Bronchial epithelial cell (primary cell): ENCODE measurements around the gene ZNF677. TPM values are rescaled to one million over a fixed set of nuclear protein-coding genes. Genes with fewer than 3 reads are reported as not detected.
"Not testable (repeated sequence)": the region's sequence is repeated elsewhere in the genome, so short reads cannot be mapped to it uniquely, and the experiment has no call there.

Experiments
- DNase-seq: peaks from one replicate; pipeline ENCODE4 v3.0.0-alpha.2; 2010; ENCODE audit warnings: low read depth
- FAIRE-seq: peaks from 2 replicates; lab custom pipeline; 2011; peaks lifted over from hg19 to GRCh38; lab: Jason Lieb, UNC
- H3K27me3 ChIP-seq: 2 replicates; pipeline ENCODE4 v1.5.1; 2011; ENCODE audit warnings: low read length; ENCODE audit not compliant: control insufficient read depth, insufficient read depth
- H3K36me3 ChIP-seq: 2 replicates; pipeline ENCODE4 v1.5.1; 2011; ENCODE audit warnings: low read length; ENCODE audit not compliant: control insufficient read depth, insufficient read depth
- H3K4me3 ChIP-seq: 2 replicates; pipeline ENCODE4 v1.5.1; 2011; ENCODE audit warnings: mild to moderate bottlenecking, low read depth, low read length, control low read depth
- total RNA-seq: library from RNA; depleted of rRNA; stranded (reverse); fragments of >200 nt; gene quantifications from 2 replicates; pipeline ENCODE4 v1.2.1, GENCODE V29; 2014
- TF ChIP-seq, protein P1 (sequence below): IDR thresholded peaks from 2 replicates; pipeline ENCODE4 v1.5.1; 2011; ENCODE audit warnings: mild to moderate bottlenecking, moderate library complexity, low read length, control low read depth, inconsistent platforms; ENCODE audit not compliant: insufficient read depth, severe bottlenecking

Gene ZNF677
- total RNA-seq, 1 donor from 2014 or later, result 8.4 TPM

DNA sequence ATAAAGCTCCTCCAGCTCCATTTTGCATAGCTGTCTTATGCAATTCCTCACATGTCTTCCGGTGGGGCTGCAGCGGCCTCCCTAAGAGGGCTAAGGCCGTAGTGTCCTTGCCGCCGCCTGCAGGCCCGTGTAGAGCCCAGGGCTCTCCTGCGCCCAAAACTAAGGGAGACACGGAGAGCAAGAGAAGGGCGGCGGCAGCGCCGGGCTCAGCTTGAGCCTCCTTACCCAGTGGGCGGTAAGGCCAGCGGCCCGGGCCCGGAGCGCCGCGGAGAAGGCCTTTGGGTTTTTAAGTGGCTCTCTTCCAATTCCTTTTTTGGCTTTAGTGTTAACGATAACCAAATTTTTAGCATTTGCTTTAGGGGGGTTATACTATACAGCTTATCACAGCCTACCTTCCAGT lies 30.1 kb downstream of the ZNF677 start:
- FAIRE-seq, result no peak
- no peaks in the 10 kb centered on the region for H3K36me3 ChIP-seq
- no peaks in the 10 kb centered on the region for H3K27me3 ChIP-seq
- no peak for DNase-seq
- TF ChIP-seq, protein P1, sequence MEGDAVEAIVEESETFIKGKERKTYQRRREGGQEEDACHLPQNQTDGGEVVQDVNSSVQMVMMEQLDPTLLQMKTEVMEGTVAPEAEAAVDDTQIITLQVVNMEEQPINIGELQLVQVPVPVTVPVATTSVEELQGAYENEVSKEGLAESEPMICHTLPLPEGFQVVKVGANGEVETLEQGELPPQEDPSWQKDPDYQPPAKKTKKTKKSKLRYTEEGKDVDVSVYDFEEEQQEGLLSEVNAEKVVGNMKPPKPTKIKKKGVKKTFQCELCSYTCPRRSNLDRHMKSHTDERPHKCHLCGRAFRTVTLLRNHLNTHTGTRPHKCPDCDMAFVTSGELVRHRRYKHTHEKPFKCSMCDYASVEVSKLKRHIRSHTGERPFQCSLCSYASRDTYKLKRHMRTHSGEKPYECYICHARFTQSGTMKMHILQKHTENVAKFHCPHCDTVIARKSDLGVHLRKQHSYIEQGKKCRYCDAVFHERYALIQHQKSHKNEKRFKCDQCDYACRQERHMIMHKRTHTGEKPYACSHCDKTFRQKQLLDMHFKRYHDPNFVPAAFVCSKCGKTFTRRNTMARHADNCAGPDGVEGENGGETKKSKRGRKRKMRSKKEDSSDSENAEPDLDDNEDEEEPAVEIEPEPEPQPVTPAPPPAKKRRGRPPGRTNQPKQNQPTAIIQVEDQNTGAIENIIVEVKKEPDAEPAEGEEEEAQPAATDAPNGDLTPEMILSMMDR, result no peak
- H3K4me3 ChIP-seq, result no peak overlapping the region

- not testable (repeated sequence) for FAIRE-seq, H3K27me3 ChIP-seq, H3K4me3 ChIP-seq, H3K36me3 ChIP-seq, DNase-seq
Observed at GRCh38 chr19:53222716-53223115, 32.0 kb downstream of the ZNF677 start.

DNA sequence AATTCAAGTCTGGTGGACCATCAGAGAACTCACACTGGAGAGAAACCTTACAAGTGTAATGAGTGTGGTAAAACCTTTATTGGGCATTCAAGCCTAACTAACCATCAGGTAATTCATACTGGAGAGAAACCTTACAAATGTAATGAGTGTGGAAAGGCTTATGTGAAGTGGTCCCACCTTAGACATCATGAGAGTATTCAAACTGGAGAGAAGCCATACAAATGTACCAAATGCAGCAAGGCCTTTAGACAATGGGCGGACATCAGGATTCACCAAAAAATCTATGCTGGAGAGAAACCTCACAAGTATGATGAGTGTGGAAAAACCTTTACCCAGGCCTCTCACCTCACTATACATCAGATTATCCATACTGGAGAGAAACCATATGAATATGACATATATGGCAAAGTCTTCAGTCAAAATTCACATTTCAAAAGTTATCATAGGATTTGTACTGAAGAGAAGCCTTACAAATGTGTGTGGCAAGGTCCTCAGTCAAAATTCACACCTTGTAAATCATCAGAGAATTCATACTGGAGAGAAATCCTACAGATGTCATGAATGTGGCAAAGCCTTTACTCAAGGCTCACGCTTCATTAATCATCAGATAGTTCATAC lies 41.9 kb downstream of the ZNF677 start:
- no peak for DNase-seq
- TF ChIP-seq, protein P1, result no peak
- peaks cover 2% of the 10 kb centered on the region for H3K36me3 ChIP-seq
- FAIRE-seq, result no peak
- H3K4me3 ChIP-seq, result no peak overlapping the region
- H3K27me3 ChIP-seq, result no peaks in the 10 kb centered on the region

- not testable (repeated sequence) for H3K4me3 ChIP-seq, FAIRE-seq, H3K36me3 ChIP-seq, DNase-seq, H3K27me3 ChIP-seq
Observed at GRCh38 chr19:53211554-53211953, 43.1 kb downstream of the ZNF677 start.

- FAIRE-seq (no peak), DNase-seq (peak; percentile 69)
- no peaks in the 10 kb centered on the region for H3K27me3 ChIP-seq
- H3K4me3 ChIP-seq, result peak overlapping the region; percentile 48
- peaks cover 2% of the 10 kb centered on the region for H3K36me3 ChIP-seq
- TF ChIP-seq, protein P1, result no peak
Observed at GRCh38 chr19:53196777-53197396, 57.8 kb downstream of the ZNF677 start.

DNA sequence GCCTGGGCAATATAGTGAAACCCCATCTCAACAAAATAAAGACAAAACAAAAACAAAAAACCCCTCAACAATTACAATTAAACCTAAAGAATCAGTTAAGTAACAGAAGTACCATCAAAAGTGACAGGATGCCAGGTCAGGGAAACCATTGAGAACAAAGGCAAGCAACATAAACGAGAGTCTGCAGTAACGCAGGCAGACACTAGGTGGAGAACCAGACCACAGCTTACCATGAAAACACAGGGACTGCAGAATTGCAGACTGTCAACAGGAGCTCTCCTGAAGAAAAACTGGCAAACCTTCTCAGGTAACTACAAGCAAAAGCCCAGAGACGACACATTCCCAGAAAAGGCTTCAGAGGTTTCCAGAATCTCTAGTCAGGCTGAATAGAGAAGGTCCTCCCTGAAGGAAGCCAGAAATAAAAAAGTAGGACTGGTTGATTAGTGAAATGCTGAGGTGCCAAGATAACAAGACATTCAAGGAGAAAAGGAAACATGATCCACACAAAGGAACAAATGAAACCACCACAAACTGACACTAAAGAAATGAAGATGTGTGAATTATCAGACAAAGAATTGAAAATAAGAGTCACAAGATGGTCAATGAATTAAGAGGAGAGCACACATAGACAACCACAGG lies 59.3 kb downstream of the ZNF677 start:
- no peaks in the 10 kb centered on the region for H3K27me3 ChIP-seq
- H3K4me3 ChIP-seq, result no peak overlapping the region
- DNase-seq, result peak; percentile 73
- peaks cover 2% of the 10 kb centered on the region for H3K36me3 ChIP-seq
- FAIRE-seq, result peak; percentile 97
- TF ChIP-seq, protein P1, result peak; percentile 91
